GM18526 (cell line): ENCODE measurements around the gene SLX4IP.

ENCODE experiments used
- POLR2A ChIP-seq: IDR thresholded peaks from 3 replicates; pipeline ENCODE4 v1.6.1; 2011; ENCODE audit not compliant: insufficient read length; ENCODE audit errors: extremely low read depth

The SLX4IP gene

DNA sequence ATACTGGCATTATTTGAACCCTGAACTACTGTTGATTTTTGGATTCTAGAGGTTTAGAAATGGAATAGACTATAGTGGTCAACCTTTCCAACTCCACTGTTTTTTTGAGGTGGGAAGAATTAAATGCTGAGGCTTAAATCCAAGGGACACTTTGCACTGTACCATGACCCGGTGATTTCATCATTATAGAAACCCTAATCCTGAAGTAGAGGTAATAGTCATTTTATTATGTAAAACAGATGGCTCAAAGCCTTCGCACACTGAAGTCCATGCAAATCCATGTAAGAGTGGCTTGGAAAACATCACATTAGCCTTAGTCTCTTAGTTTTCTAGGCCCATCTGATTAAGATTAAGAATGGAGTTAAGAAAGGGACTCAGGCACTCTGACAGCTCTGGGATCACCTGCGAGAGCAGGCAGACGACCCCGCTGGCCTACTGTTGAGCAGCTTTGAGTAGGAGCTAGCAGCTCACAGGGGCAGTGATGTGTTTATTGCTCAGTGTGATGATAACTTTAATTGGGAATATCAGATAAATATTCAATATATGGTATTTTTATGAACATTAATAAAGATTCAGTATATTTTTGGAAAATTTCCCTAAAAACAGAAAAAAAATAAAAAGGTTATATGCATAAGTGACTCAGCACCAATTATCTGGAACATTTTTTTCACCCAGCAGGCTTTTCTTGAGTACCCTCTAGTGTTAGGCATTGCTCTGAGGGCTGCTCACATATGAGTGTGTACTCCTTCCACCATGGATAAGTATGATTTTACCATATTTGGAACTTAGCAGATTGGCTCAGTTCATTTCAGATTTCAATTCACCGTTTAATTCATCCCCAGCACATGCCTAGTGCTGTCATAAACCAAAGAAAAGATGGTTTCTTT is 13.4 kb downstream of the SLX4IP start:
- no peak for TF ChIP-seq POLR2A

DNA sequence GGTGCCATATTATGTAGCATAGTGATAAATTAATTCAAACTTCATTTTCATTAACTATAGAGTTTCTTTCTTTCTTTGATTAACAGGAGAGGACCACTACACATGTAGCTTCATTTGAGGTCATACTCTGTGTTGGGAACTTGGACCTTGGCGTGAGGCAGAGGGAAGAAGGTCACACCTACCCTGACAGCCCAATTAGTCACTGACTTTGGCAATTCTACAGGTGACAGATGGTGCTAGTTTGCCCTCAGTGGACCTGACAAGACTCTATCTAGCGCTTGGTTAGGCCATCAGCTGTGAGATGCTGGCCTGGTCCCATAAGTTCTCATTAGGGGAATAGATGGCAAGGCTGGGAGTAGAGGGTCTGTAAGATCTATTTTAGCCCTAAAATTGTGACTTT is 14.2 kb downstream of the SLX4IP start:
- no peak for TF ChIP-seq POLR2A

DNA sequence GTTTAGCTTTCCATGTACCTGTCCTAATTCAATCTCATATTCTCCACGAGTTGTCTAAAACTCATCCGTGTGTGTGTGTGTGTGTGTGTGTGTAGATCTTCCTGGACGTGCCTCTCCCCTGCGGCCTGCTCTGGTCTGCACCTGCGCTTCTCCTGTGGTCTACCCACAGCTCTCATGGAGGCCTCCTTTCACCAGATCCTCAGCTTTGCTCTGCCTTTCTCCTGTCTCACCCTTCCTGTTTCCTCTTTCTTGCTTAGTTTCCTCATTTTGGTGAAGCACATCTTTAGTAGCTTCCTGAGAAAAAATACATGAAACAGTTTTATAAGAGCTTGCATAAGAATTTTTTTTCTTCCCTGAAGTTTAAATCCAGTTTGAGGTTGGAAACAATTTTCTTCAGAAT is 18.1 kb downstream of the SLX4IP start:
- TF ChIP-seq POLR2A: no peak

- no peak for TF ChIP-seq POLR2A
These were observed 19.1 kb downstream of the SLX4IP start for GRCh38 chr20:10454151-10454750.

DNA sequence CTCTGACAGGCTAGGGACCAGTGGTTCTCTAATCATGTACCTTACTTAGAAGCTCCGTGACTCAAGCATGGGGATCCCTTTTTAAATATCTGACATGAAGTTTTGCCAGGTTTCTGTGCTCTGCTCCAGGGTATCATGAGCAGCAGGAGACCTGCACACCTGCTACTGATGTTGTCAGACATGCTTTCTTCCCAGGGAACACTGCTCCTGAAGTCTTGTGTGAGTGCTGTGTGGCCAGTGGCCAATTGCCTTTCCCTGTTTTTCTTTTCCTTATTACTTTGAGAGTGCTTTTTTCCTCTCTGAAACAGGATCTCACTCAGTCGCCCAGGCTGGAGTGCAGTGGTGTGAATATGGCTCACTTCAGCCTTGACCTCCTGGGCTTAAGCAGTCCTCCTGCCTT is 26.4 kb downstream of the SLX4IP start:
- TF ChIP-seq POLR2A: no peak

- TF ChIP-seq POLR2A: no peak
These were observed 27.4 kb downstream of the SLX4IP start for GRCh38 chr20:10462516-10462915.

DNA sequence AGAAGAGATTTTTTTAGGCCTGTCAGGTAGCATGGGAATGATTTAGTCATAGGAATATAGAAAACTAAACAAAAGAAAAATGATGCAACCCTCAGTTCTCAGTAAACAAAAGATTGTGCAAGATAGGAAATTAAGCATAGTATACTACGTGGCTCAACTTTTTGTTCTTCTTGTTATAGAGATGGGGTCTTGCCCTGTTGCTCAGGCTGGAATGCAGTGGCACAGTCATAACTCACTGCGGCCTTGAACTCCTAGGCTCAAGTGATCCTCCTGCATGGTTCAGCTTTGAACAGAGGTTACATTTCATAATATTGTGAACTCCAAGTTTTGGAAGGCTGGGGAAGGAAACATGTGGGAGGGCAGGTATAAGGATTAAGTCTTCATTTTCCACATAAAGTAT is 28.5 kb downstream of the SLX4IP start:
- TF ChIP-seq POLR2A: no peak

DNA sequence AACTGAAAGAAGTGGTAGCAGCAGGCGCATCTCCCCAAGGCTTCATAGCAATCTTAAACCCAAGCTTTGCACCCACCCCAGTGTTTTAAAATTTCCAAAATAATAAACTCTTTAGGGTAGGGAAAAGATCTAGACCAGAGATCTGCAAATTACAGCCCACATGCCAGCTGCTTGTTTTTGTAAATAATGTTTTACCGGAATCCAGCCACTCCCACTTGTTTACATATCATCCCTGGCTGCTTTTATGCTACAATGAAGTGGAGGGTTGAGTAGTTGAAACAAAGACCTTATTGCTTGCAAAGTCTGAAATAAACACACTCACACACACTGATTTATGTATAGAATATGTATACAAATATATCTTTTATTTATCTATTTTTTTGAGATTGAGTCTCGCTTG is 30.0 kb downstream of the SLX4IP start:
- TF ChIP-seq POLR2A: no peak

DNA sequence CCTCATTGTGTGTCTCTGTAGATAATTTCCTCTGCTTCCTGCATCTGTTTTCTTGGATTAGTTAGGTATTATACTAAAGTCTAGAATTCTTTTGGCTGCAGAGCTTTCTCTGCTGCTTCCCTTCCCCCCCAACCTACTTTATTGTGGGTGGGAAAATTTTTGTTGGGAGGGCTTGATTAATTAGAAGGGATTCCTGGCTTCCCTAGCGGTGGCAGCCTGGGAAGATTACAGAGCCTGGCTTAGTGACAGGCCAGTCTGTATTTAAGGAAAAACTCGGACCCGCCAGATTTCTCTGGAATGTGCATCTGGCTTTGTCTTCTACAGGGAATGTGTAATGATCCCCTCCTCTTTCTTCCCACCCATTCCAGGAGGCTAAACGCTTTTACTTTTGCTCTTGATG is 31.2 kb downstream of the SLX4IP start:
- TF ChIP-seq POLR2A: no peak

- TF ChIP-seq POLR2A: no peak
These were observed 31.8 kb downstream of the SLX4IP start for GRCh38 chr20:10466855-10467254.

- TF ChIP-seq POLR2A: no peak
These were observed 32.7 kb downstream of the SLX4IP start for GRCh38 chr20:10467681-10468339.

GRCh38 chr20:10468340-10468845 is 33.3 kb downstream of the SLX4IP start:
- no peak for TF ChIP-seq POLR2A

- TF ChIP-seq POLR2A: no peak
These were observed 34.0 kb downstream of the SLX4IP start for GRCh38 chr20:10469056-10469455.

DNA sequence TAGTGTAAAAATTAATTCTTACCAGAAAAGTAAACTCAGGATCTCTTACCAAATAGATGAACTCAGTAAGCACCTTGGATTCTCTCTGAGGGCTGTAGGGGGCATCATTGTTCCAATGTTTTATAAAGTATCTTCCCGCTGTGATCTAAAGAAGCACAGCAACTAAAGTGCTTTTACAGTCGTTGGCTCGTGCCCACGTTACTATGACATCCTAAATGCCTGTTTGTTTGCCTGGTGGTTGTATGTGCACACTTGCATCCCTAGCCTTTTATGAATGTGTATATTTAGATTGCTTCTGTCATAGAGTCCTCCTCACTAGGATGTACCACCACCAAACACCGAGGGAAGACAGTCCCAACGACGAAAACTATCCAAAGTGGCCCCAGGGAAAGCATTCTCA is 34.5 kb downstream of the SLX4IP start:
- TF ChIP-seq POLR2A: no peak

GRCh38 chr20:10470276-10470675 is 35.2 kb downstream of the SLX4IP start:
- TF ChIP-seq POLR2A: no peak

DNA sequence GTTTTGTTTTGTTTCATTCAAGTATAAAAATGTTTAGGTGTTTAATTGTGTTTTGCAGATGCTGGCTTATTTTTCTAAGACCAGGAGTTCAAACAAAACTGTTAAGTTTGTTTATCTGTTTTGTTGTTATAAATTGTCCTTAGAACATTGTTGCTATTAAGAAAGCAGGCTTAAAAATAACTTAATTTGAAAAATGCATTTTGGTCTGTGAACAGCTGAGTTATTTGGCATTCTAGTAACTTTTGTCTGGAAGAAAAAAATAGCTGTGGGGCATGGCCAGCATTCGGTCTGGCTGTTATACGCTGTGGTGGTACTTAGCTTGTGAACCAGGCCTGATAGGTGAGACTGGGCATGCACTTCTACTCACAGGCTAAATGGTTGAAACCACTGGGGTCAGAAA is 37.8 kb downstream of the SLX4IP start:
- no peak for TF ChIP-seq POLR2A
